ENCODE results near the gene MYO1D. TPM values are rescaled to one million over a fixed set of nuclear protein-coding genes. Genes with fewer than 3 reads are reported as not detected.

The MYO1D gene
- total RNA-seq, 4 donors from 2014 or later: 60.4 to 89.0 (median 82.5) TPM

- DNase-seq (ENCODE audit: low spot score in 2 of 2): no peak
Observed at GRCh38 chr17:32445074-32445415, 431.9 kb downstream of the MYO1D start.

GRCh38 chr17:32444301-32445073, 432.4 kb downstream of the MYO1D start, which contains the start of gene PSMD11:
PSMD11 (plus strand) TSS chr17:32444510; CDS start chr17:32444524, 14 bp downstream.
- peak within 1 kb of the TSS; percentile 93 for H3K4me3 ChIP-seq (ENCODE audit: low read depth, poor library complexity, severe bottlenecking)
- WGBS, 2 donors: 0% methylated on average over 4 to 34 of the region's 74 CpGs
- peak; percentile 94 to 99 for DNase-seq (ENCODE audit: low spot score in 2 of 2)
- intact Hi-C loops (cut with DNase I; ENCODE audit: low total_unique reads): no loop called here
- TF ChIP-seq CTCF (IDR thresholded peaks at IDR 0.05): peak in 1 of 3 donors; percentile 36
- TF ChIP-seq POLR2A (IDR thresholded peaks at IDR 0.05): no peak

More at GRCh38 chr17:32445074-32445415, 431.9 kb downstream of the MYO1D start:
- no peak for TF ChIP-seq POLR2A (IDR thresholded peaks at IDR 0.05)
- TF ChIP-seq CTCF (IDR thresholded peaks at IDR 0.05): no peak
- 0% methylated on average over 14 of the region's 14 CpGs for WGBS, 2 donors
- intact Hi-C loops (cut with DNase I; ENCODE audit: low total_unique reads): no loop called here
- H3K4me3 ChIP-seq (ENCODE audit: low read depth, poor library complexity, severe bottlenecking): peak overlapping the region; percentile 93

- DNase-seq (ENCODE audit: low spot score in 2 of 2): peak in 1 of 2 donors; percentile 24
- H3K4me3 ChIP-seq (ENCODE audit: low read depth, poor library complexity, severe bottlenecking): peak overlapping the region; percentile 93
- intact Hi-C loops (cut with DNase I; ENCODE audit: low total_unique reads): no loop called here
- 6 to 9% methylated on average over 28 to 29 of the region's 29 CpGs for WGBS, 2 donors
- TF ChIP-seq CTCF (IDR thresholded peaks at IDR 0.05) (no peak), POLR2A (IDR thresholded peaks at IDR 0.05) (no peak)
Observed at GRCh38 chr17:32443827-32444300, 433.1 kb downstream of the MYO1D start.

Other genes with a start within 250 kb of the MYO1D start
- gene TMEM98, start 51.0 kb upstream of the MYO1D start, total RNA-seq: 10 to 100 TPM; 13.3 to 42.7 (median 18.5) TPM
- not detected for gene SPACA3, start 114.7 kb upstream of the MYO1D start, total RNA-seq